ENCODE measurements around the gene STARD7. TPM values are rescaled to one million over a fixed set of nuclear protein-coding genes. Genes with fewer than 3 reads are reported as not detected.

STARD7 gene
- total and polyA plus RNA-seq, 4 donors = 42.9 to 120 (median 59.7) TPM

DNA sequence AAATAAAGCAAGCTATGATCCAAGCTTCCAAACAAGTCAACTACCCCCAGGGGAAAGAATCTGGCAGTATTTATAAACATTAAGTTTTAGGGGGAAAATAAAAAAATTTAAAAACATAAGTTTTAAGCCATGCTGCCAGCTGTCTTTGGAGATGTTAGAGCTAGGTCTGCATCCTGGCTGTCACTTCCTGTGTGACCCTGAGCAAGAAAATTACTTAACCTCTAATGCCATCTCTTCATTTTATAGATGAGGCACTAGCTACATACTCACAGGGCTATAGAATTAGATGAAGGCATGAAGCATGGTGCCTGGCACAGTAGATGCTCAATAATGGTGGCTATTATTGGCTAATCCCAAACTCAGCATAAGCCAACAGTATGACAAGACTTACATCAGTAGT, 28.1 kb downstream of the STARD7 start:
- no peak overlapping the region for H3K27ac ChIP-seq (ENCODE audit: low read depth in 1 of 2, low read length in 2 of 2)
- no peak for DNase-seq (ENCODE audit: low spot score)
- H3K9ac ChIP-seq (ENCODE audit: low read depth in 1 of 2, low read length in 2 of 2) = no peak overlapping the region
- H3K36me3 ChIP-seq (ENCODE audit: control insufficient read depth in 4 of 4, insufficient read depth in 3 of 4, low read depth in 1 of 4, low read length in 3 of 4) = peaks cover 9 to 17% (median 14%) of the 10 kb centered on the region in 4 donors
- no peaks in the 10 kb centered on the region for H3K27me3 ChIP-seq (ENCODE audit: control insufficient read depth in 4 of 4, insufficient read depth in 4 of 4, low read length in 3 of 4)
- H3K4me3 ChIP-seq (ENCODE audit: low read depth in 1 of 3, low read length in 3 of 3) = no peak overlapping the region
- TF ChIP-seq, protein P1, sequence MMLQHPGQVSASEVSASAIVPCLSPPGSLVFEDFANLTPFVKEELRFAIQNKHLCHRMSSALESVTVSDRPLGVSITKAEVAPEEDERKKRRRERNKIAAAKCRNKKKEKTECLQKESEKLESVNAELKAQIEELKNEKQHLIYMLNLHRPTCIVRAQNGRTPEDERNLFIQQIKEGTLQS (IDR thresholded peaks at IDR 0.05) = no peak
- TF ChIP-seq HNF4G (IDR thresholded peaks at IDR 0.05) (no peak), EGR1 (IDR thresholded peaks at IDR 0.05; ENCODE audit: low read depth in 2 of 2) (no peak), GABPA (IDR thresholded peaks at IDR 0.05 in 1 of 2, conservative IDR thresholded peaks at IDR 0.05 in 1 of 2) (no peak), RXRA (IDR thresholded peaks at IDR 0.05) (no peak), HNF4A (conservative IDR thresholded peaks at IDR 0.05) (no peak), NR2F2 (IDR thresholded peaks at IDR 0.05) (no peak), JUND (IDR thresholded peaks at IDR 0.05) (no peak), FOXA1 (IDR thresholded peaks at IDR 0.05) (no peak), SP1 (IDR thresholded peaks at IDR 0.05) (no peak), TAF1 (conservative IDR thresholded peaks at IDR 0.05) (no peak), YY1 (IDR thresholded peaks at IDR 0.05) (no peak), RAD21 (IDR thresholded peaks at IDR 0.05) (no peak), FOXA2 (IDR thresholded peaks at IDR 0.05) (no peak)
- TF ChIP-seq, protein P2, sequence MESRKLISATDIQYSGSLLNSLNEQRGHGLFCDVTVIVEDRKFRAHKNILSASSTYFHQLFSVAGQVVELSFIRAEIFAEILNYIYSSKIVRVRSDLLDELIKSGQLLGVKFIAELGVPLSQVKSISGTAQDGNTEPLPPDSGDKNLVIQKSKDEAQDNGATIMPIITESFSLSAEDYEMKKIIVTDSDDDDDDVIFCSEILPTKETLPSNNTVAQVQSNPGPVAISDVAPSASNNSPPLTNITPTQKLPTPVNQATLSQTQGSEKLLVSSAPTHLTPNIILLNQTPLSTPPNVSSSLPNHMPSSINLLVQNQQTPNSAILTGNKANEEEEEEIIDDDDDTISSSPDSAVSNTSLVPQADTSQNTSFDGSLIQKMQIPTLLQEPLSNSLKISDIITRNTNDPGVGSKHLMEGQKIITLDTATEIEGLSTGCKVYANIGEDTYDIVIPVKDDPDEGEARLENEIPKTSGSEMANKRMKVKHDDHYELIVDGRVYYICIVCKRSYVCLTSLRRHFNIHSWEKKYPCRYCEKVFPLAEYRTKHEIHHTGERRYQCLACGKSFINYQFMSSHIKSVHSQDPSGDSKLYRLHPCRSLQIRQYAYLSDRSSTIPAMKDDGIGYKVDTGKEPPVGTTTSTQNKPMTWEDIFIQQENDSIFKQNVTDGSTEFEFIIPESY (IDR thresholded peaks at IDR 0.05) = no peak
- TF ChIP-seq, protein P3, sequence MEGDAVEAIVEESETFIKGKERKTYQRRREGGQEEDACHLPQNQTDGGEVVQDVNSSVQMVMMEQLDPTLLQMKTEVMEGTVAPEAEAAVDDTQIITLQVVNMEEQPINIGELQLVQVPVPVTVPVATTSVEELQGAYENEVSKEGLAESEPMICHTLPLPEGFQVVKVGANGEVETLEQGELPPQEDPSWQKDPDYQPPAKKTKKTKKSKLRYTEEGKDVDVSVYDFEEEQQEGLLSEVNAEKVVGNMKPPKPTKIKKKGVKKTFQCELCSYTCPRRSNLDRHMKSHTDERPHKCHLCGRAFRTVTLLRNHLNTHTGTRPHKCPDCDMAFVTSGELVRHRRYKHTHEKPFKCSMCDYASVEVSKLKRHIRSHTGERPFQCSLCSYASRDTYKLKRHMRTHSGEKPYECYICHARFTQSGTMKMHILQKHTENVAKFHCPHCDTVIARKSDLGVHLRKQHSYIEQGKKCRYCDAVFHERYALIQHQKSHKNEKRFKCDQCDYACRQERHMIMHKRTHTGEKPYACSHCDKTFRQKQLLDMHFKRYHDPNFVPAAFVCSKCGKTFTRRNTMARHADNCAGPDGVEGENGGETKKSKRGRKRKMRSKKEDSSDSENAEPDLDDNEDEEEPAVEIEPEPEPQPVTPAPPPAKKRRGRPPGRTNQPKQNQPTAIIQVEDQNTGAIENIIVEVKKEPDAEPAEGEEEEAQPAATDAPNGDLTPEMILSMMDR (IDR thresholded peaks at IDR 0.05; ENCODE audit: low read depth, low read length, missing input control) = no peak
- TF ChIP-seq, protein P4, sequence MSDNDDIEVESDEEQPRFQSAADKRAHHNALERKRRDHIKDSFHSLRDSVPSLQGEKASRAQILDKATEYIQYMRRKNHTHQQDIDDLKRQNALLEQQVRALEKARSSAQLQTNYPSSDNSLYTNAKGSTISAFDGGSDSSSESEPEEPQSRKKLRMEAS (IDR thresholded peaks at IDR 0.05) = no peak
- TF ChIP-seq, protein P5, sequence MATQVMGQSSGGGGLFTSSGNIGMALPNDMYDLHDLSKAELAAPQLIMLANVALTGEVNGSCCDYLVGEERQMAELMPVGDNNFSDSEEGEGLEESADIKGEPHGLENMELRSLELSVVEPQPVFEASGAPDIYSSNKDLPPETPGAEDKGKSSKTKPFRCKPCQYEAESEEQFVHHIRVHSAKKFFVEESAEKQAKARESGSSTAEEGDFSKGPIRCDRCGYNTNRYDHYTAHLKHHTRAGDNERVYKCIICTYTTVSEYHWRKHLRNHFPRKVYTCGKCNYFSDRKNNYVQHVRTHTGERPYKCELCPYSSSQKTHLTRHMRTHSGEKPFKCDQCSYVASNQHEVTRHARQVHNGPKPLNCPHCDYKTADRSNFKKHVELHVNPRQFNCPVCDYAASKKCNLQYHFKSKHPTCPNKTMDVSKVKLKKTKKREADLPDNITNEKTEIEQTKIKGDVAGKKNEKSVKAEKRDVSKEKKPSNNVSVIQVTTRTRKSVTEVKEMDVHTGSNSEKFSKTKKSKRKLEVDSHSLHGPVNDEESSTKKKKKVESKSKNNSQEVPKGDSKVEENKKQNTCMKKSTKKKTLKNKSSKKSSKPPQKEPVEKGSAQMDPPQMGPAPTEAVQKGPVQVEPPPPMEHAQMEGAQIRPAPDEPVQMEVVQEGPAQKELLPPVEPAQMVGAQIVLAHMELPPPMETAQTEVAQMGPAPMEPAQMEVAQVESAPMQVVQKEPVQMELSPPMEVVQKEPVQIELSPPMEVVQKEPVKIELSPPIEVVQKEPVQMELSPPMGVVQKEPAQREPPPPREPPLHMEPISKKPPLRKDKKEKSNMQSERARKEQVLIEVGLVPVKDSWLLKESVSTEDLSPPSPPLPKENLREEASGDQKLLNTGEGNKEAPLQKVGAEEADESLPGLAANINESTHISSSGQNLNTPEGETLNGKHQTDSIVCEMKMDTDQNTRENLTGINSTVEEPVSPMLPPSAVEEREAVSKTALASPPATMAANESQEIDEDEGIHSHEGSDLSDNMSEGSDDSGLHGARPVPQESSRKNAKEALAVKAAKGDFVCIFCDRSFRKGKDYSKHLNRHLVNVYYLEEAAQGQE (IDR thresholded peaks at IDR 0.05) = no peak
- H3K9me3 ChIP-seq (ENCODE audit: control insufficient read depth in 4 of 4, low read length in 3 of 4) = no peaks in the 10 kb centered on the region
- no peaks in the 10 kb centered on the region for H3K4me1 ChIP-seq (ENCODE audit: control insufficient read depth in 4 of 4, insufficient read depth in 4 of 4, low read length in 3 of 4)

Data from liver (tissue), 9 donors.